Thyroid gland (tissue), 4 donors: ENCODE measurements around the gene COL16A1. TPM values are rescaled to one million over a fixed set of nuclear protein-coding genes. Genes with fewer than 3 reads are reported as not detected.

ENCODE experiments used
- DNase-seq, 2 donors: peaks; one replicate each; pipeline ENCODE4 v3.0.0-alpha.2; 2019
- H3K27ac ChIP-seq, 3 donors: fragments of 200-600 bp; sonication (generic); 1 replicate in 2 of 3; 2 replicates in 1 of 3; pipeline ENCODE4 v1.5.1; 2016 to 2019; ENCODE audit warnings: mild to moderate bottlenecking in 1 of 3, moderate library complexity in 1 of 3
- H3K27me3 ChIP-seq: fragments of 200-600 bp; sonication (generic); one replicate; pipeline ENCODE4 v1.5.1; 2019
- H3K36me3 ChIP-seq, 2 donors: fragments of 200-600 bp; sonication (generic); one replicate each; pipeline ENCODE4 v1.5.1; 2016 to 2019
- H3K4me1 ChIP-seq, 2 donors: fragments of 200-600 bp; sonication (generic); one replicate each; pipeline ENCODE4 v1.5.1; 2017 to 2019
- H3K4me3 ChIP-seq, 3 donors: fragments of 200-600 bp; sonication (generic); replicated peaks in 1 of 3; 1 replicate in 2 of 3; 2 replicates in 1 of 3; pipeline ENCODE4 v1.5.1; 2016; ENCODE audit warnings: mild to moderate bottlenecking in 1 of 3
- H3K9me3 ChIP-seq: fragments of 200-600 bp; sonication (generic); one replicate; pipeline ENCODE4 v1.5.1; 2017
- CTCF ChIP-seq, 6 experiments: fragments of 200-600 bp in 3 of 6; fragments of 450-650 bp in 3 of 6; sonication (generic) in 3 of 6; IDR thresholded peaks; one replicate each; pipeline ENCODE4 v1.5.1; 2016 to 2019; ENCODE audit warnings: antibody characterized with exemption in 6 of 6, mild to moderate bottlenecking in 2 of 6, inconsistent platforms in 1 of 6, moderate library complexity in 1 of 6
- POLR2A ChIP-seq, 2 donors: fragments of 450-650 bp; IDR thresholded peaks; one replicate each; pipeline ENCODE4 v1.6.1; 2017; ENCODE audit warnings: antibody characterized with exemption in 2 of 2, mild to moderate bottlenecking in 2 of 2, moderate library complexity in 1 of 2
- WGBS, 2 donors: methylation state at CpG; one replicate each; pipeline ENCODE4 v1.1.5; 2017; 5-methylcytosine and 5-hydroxymethylcytosine counted together
- intact Hi-C: fragments of 100-400 bp; cut with DNase I; formaldehyde crosslinking; loops from one replicate; pipeline ENCODE4 v1.15.1; 2023
- total RNA-seq, 4 donors: library from RNA; depleted of rRNA; stranded (reverse); fragments of >200 nt; gene quantifications; one replicate each; pipeline ENCODE4 v1.2.3, GENCODE V29; 2016

COL16A1 gene
- total RNA-seq, 4 donors from 2014 or later, result 61.3 to 121 (median 97.1) TPM

- TF ChIP-seq POLR2A (IDR thresholded peaks at IDR 0.05), result no peak
- TF ChIP-seq CTCF (IDR thresholded peaks at IDR 0.05), result no peak
- DNase-seq, result no peak
- Histone ChIP-seq H3K9me3 (no peaks in the 10 kb centered on the region), H3K4me3 (no peak overlapping the region), H3K4me1 (peaks cover 29 to 41% of the 10 kb centered on the region in 2 donors), H3K36me3 (peaks cover 0 to 4% of the 10 kb centered on the region in 2 donors), H3K27me3 (no peaks in the 10 kb centered on the region), H3K27ac (peak overlapping the region in 1 of 3 donors; percentile 63)
- intact Hi-C loops, result loop anchor here (10.0 kb wide), 1 partner anchor 303 kb away; no protein-coding TSS in a partner anchor
- WGBS, 2 donors, result 91 to 96% methylated on average over 6 of the region's 6 CpGs
These were observed 42.0 kb downstream of the COL16A1 start for GRCh38 chr1:31661856-31662255.

GRCh38 chr1:31660871-31661455, 42.9 kb downstream of the COL16A1 start:
- peaks cover 0 to 4% of the 10 kb centered on the region in 2 donors for H3K36me3 ChIP-seq
- no peaks in the 10 kb centered on the region for H3K9me3 ChIP-seq
- no peak for TF ChIP-seq POLR2A (IDR thresholded peaks at IDR 0.05)
- no peak for TF ChIP-seq CTCF (IDR thresholded peaks at IDR 0.05)
- H3K27ac ChIP-seq, result peak overlapping the region in 1 of 3 donors; percentile 63
- DNase-seq, result no peak
- H3K27me3 ChIP-seq, result no peaks in the 10 kb centered on the region
- no peak overlapping the region for H3K4me3 ChIP-seq
- peaks cover 20 to 37% of the 10 kb centered on the region in 2 donors for H3K4me1 ChIP-seq
- intact Hi-C loops, result loop anchor here (10.0 kb wide), 1 partner anchor 304 kb away; no protein-coding TSS in a partner anchor
- 81 to 92% methylated on average over 3 to 4 of the region's 4 CpGs for WGBS, 2 donors

- no peak overlapping the region for H3K4me3 ChIP-seq
- H3K27me3 ChIP-seq, result no peaks in the 10 kb centered on the region
- 92% methylated on average over 3 of the region's 3 CpGs for WGBS, 2 donors
- no peak for TF ChIP-seq CTCF (IDR thresholded peaks at IDR 0.05)
- no peak for DNase-seq
- H3K9me3 ChIP-seq, result no peaks in the 10 kb centered on the region
- peaks cover 9 to 37% of the 10 kb centered on the region in 2 donors for H3K4me1 ChIP-seq
- intact Hi-C loops, result loop anchor here (10.0 kb wide), 1 partner anchor 305 kb away; no protein-coding TSS in a partner anchor
- no peak overlapping the region for H3K27ac ChIP-seq
- H3K36me3 ChIP-seq, result peaks cover 0 to 4% of the 10 kb centered on the region in 2 donors
These were observed 43.9 kb downstream of the COL16A1 start for GRCh38 chr1:31659889-31660288.

- no peak for DNase-seq
- intact Hi-C loops, result no loop called here
- Histone ChIP-seq H3K4me1 (peaks cover 8 to 36% of the 10 kb centered on the region in 2 donors), H3K27ac (no peak overlapping the region), H3K9me3 (no peaks in the 10 kb centered on the region), H3K36me3 (peaks cover 0 to 4% of the 10 kb centered on the region in 2 donors), H3K4me3 (no peak overlapping the region), H3K27me3 (no peaks in the 10 kb centered on the region)
- 90 to 96% methylated on average over 3 of the region's 3 CpGs for WGBS, 2 donors
- TF ChIP-seq CTCF (IDR thresholded peaks at IDR 0.05), result no peak
- TF ChIP-seq POLR2A (IDR thresholded peaks at IDR 0.05), result no peak
These were observed 45.1 kb downstream of the COL16A1 start for GRCh38 chr1:31658721-31659120.

GRCh38 chr1:31657972-31658510, 45.8 kb downstream of the COL16A1 start:
- 86 to 89% methylated on average over 12 of the region's 12 CpGs for WGBS, 2 donors

More at GRCh38 chr1:31657972-31658510, 45.8 kb downstream of the COL16A1 start:
- no peaks in the 10 kb centered on the region for H3K27me3 ChIP-seq
- H3K9me3 ChIP-seq, result no peaks in the 10 kb centered on the region
- intact Hi-C loops, result no loop called here
- no peak overlapping the region for H3K4me3 ChIP-seq
- no peak overlapping the region for H3K27ac ChIP-seq
- peaks cover 15 to 43% of the 10 kb centered on the region in 2 donors for H3K4me1 ChIP-seq
- no peak for DNase-seq
- peaks cover 0 to 4% of the 10 kb centered on the region in 2 donors for H3K36me3 ChIP-seq
- TF ChIP-seq CTCF (IDR thresholded peaks at IDR 0.05) (no peak), POLR2A (IDR thresholded peaks at IDR 0.05) (no peak)
